Upper lobe of right lung (tissue), 1 donor: ENCODE data around the gene NR2C2AP. TPM values are rescaled to one million over a fixed set of nuclear protein-coding genes. Genes with fewer than 3 reads are reported as not detected.

Experiments used
- ATAC-seq: fragments of 200-7000 bp; cut with Tn5 transposase; one replicate; pipeline ENCODE4 v1.9.1; 2020; ENCODE audit warnings: mild to moderate bottlenecking, moderate library complexity
- DNase-seq: peaks from one replicate; pipeline ENCODE4 v3.0.0-alpha.2; 2020
- H3K27ac ChIP-seq: fragments of 200-600 bp; one replicate; pipeline ENCODE4 v1.8.0; 2022
- H3K27me3 ChIP-seq: fragments of 200-600 bp; one replicate; pipeline ENCODE4 v1.8.0; 2022; ENCODE audit warnings: mild to moderate bottlenecking
- H3K36me3 ChIP-seq: fragments of 200-600 bp; one replicate; pipeline ENCODE4 v1.8.0; 2022
- H3K4me1 ChIP-seq: fragments of 200-600 bp; one replicate; pipeline ENCODE4 v1.8.0; 2022
- H3K4me3 ChIP-seq: fragments of 200-600 bp; one replicate; pipeline ENCODE4 v1.8.0; 2022; ENCODE audit warnings: mild to moderate bottlenecking
- H3K9me3 ChIP-seq: fragments of 200-600 bp; one replicate; pipeline ENCODE4 v1.8.0; 2022
- CTCF ChIP-seq: fragments of 200-600 bp; IDR thresholded peaks from one replicate; pipeline ENCODE4 v1.8.0; 2022; ENCODE audit warnings: antibody characterized with exemption
- intact Hi-C: fragments of 100-400 bp; cut with DNase I; formaldehyde crosslinking; loops from one replicate; pipeline ENCODE4 v1.11.0; 2022
- total RNA-seq: library from RNA; stranded (reverse); fragmentation: NEBNext Ultra II Directional; extraction: Animal tissue kit (Norgen Biotek cat#: 25700); gene quantifications from one replicate; pipeline ENCODE4 v1.2.1, GENCODE V29; 2021
- donor health status: DM: no; HTN: yes; CAD: no; lungs with severe emphysema.

The NR2C2AP gene
- total RNA-seq, 1 donor from 2014 or later: 12.6 TPM

GRCh38 chr19:19165396-19165795 is 37.8 kb downstream of the NR2C2AP start:
- no peak overlapping the region for H3K4me3 ChIP-seq
- H3K27me3 ChIP-seq: no peaks in the 10 kb centered on the region
- intact Hi-C loops: no loop called here
- DNase-seq (no peak), ATAC-seq (no peak)
- H3K27ac ChIP-seq: no peak overlapping the region
- H3K36me3 ChIP-seq: no peaks in the 10 kb centered on the region
- peaks cover 7% of the 10 kb centered on the region for H3K4me1 ChIP-seq
- H3K9me3 ChIP-seq: no peaks in the 10 kb centered on the region
- TF ChIP-seq CTCF: no peak

- Histone ChIP-seq H3K4me3 (no peak overlapping the region), H3K9me3 (no peaks in the 10 kb centered on the region), H3K36me3 (no peaks in the 10 kb centered on the region), H3K27me3 (no peaks in the 10 kb centered on the region), H3K27ac (no peak overlapping the region), H3K4me1 (no peaks in the 10 kb centered on the region)
- no peak for TF ChIP-seq CTCF
- intact Hi-C loops: no loop called here
- no peak for ATAC-seq
- no peak for DNase-seq
These were observed 40.7 kb downstream of the NR2C2AP start for GRCh38 chr19:19162495-19162894.

- Histone ChIP-seq H3K27me3 (no peaks in the 10 kb centered on the region), H3K4me3 (no peak overlapping the region), H3K9me3 (no peaks in the 10 kb centered on the region), H3K36me3 (no peaks in the 10 kb centered on the region), H3K27ac (no peak overlapping the region), H3K4me1 (no peaks in the 10 kb centered on the region)
- intact Hi-C loops: no loop called here
- DNase-seq (no peak), ATAC-seq (no peak)
- TF ChIP-seq CTCF: no peak
These were observed 42.7 kb downstream of the NR2C2AP start for GRCh38 chr19:19160461-19161035.

- H3K27ac ChIP-seq: no peak overlapping the region
- no peaks in the 10 kb centered on the region for H3K27me3 ChIP-seq
- no peak for DNase-seq
- no peak for ATAC-seq
- no peaks in the 10 kb centered on the region for H3K36me3 ChIP-seq
- H3K4me3 ChIP-seq: no peak overlapping the region
- TF ChIP-seq CTCF: no peak
- H3K4me1 ChIP-seq: no peaks in the 10 kb centered on the region
- H3K9me3 ChIP-seq: no peaks in the 10 kb centered on the region
- intact Hi-C loops: no loop called here
These were observed 43.7 kb downstream of the NR2C2AP start for GRCh38 chr19:19159534-19159933.

GRCh38 chr19:19157808-19158207 is 45.4 kb downstream of the NR2C2AP start:
- H3K4me3 ChIP-seq: no peak overlapping the region
- H3K4me1 ChIP-seq: no peaks in the 10 kb centered on the region
- no peaks in the 10 kb centered on the region for H3K36me3 ChIP-seq
- DNase-seq: no peak
- no peaks in the 10 kb centered on the region for H3K27me3 ChIP-seq
- intact Hi-C loops: no loop called here
- no peak for TF ChIP-seq CTCF
- no peak for ATAC-seq
- no peaks in the 10 kb centered on the region for H3K9me3 ChIP-seq
- H3K27ac ChIP-seq: no peak overlapping the region
